Neural progenitor cell (in vitro differentiated cells): Measurements from ENCODE around the gene C17orf50. TPM values are rescaled to one million over a fixed set of nuclear protein-coding genes. Genes with fewer than 3 reads are reported as not detected.

Source experiments
- DNase-seq: peaks from one replicate; pipeline ENCODE4 v3.0.0-alpha.2; 2016; ENCODE audit warnings: low spot score
- H2AFZ ChIP-seq: fragments of 200-600 bp; sonication (generic); replicated peaks from 2 replicates; pipeline ENCODE4 v1.6.1; 2016; ENCODE audit warnings: antibody characterized with exemption
- H3F3A ChIP-seq: fragments of 200-600 bp; sonication (generic); 2 replicates; pipeline ENCODE4 v1.6.1; 2016; ENCODE audit warnings: antibody characterized with exemption, low read depth
- H3K27ac ChIP-seq: fragments of 200-600 bp; sonication (generic); 2 replicates; pipeline ENCODE4 v1.5.1; 2016; ENCODE audit warnings: mild to moderate bottlenecking
- H3K27me3 ChIP-seq: fragments of 200-600 bp; sonication (generic); 2 replicates; pipeline ENCODE4 v1.6.1; 2016; ENCODE audit warnings: mild to moderate bottlenecking, moderate library complexity
- H3K36me3 ChIP-seq: fragments of 200-600 bp; sonication (generic); 2 replicates; pipeline ENCODE4 v1.5.1; 2016
- H3K4me1 ChIP-seq: fragments of 200-600 bp; sonication (generic); 2 replicates; pipeline ENCODE4 v1.6.1; 2016; ENCODE audit warnings: mixed run types
- H3K4me2 ChIP-seq: fragments of 200-600 bp; sonication (generic); 2 replicates; pipeline ENCODE4 v1.6.1; 2016
- H3K4me3 ChIP-seq: fragments of 200-600 bp; sonication (generic); 2 replicates; pipeline ENCODE4 v1.5.1; 2016
- H3K79me2 ChIP-seq: fragments of 200-600 bp; sonication (generic); 2 replicates; pipeline ENCODE4 v1.6.1; 2016; ENCODE audit warnings: low read depth
- H3K9ac ChIP-seq: fragments of 200-600 bp; sonication (generic); 2 replicates; pipeline ENCODE4 v1.6.1; 2016
- H3K9me3 ChIP-seq: fragments of 200-600 bp; sonication (generic); 2 replicates; pipeline ENCODE4 v1.5.1; 2016; ENCODE audit warnings: low read depth
- H4K20me1 ChIP-seq: fragments of 200-600 bp; sonication (generic); 2 replicates; pipeline ENCODE4 v1.6.1; 2016; ENCODE audit warnings: low read depth
- H3K27ac Mint-ChIP-seq: 3 replicates; pipeline ENCODE4 v1.8.0; 2021; ENCODE audit warnings: mixed read lengths
- H3K27me3 Mint-ChIP-seq: 2 replicates; pipeline ENCODE4 v1.8.0; 2022; ENCODE audit warnings: low read depth, mild to moderate bottlenecking, inconsistent platforms, moderate library complexity, mixed read lengths; ENCODE audit not compliant: insufficient read depth
- H3K36me3 Mint-ChIP-seq: 3 replicates; pipeline ENCODE4 v1.8.0; 2021; ENCODE audit warnings: mixed read lengths
- H3K4me1 Mint-ChIP-seq: 3 replicates; pipeline ENCODE4 v1.8.0; 2021; ENCODE audit warnings: mixed read lengths
- H3K4me3 Mint-ChIP-seq: 3 replicates; pipeline ENCODE4 v1.8.0; 2021; ENCODE audit warnings: mild to moderate bottlenecking, moderate library complexity, mixed read lengths
- H3K9me3 Mint-ChIP-seq: 3 replicates; pipeline ENCODE4 v1.8.0; 2020; ENCODE audit warnings: mixed read lengths
- EZH2 ChIP-seq: fragments of 200-600 bp; sonication (generic); IDR thresholded peaks from 2 replicates; pipeline ENCODE4 v1.6.1; 2017; ENCODE audit warnings: antibody characterized with exemption, mild to moderate bottlenecking, moderate library complexity
- EZH2phosphoT487 ChIP-seq: fragments of 200-600 bp; sonication (generic); IDR thresholded peaks from 2 replicates; pipeline ENCODE4 v1.6.1; 2017; ENCODE audit warnings: antibody characterized with exemption
- total RNA-seq: library from RNA; depleted of rRNA; stranded (reverse); fragments of >200 nt; gene quantifications from 2 replicates; pipeline ENCODE4 v1.2.3, GENCODE V29; 2015; ENCODE audit warnings: low replicate concordance
- TF ChIP-seq, protein P1 (sequence below): fragments of 200-600 bp; sonication (generic); IDR thresholded peaks from 2 replicates; pipeline ENCODE4 v1.5.1; 2017; ENCODE audit warnings: antibody characterized with exemption, mild to moderate bottlenecking

Gene C17orf50
- total RNA-seq, 1 donor from 2014 or later = not detected

DNA sequence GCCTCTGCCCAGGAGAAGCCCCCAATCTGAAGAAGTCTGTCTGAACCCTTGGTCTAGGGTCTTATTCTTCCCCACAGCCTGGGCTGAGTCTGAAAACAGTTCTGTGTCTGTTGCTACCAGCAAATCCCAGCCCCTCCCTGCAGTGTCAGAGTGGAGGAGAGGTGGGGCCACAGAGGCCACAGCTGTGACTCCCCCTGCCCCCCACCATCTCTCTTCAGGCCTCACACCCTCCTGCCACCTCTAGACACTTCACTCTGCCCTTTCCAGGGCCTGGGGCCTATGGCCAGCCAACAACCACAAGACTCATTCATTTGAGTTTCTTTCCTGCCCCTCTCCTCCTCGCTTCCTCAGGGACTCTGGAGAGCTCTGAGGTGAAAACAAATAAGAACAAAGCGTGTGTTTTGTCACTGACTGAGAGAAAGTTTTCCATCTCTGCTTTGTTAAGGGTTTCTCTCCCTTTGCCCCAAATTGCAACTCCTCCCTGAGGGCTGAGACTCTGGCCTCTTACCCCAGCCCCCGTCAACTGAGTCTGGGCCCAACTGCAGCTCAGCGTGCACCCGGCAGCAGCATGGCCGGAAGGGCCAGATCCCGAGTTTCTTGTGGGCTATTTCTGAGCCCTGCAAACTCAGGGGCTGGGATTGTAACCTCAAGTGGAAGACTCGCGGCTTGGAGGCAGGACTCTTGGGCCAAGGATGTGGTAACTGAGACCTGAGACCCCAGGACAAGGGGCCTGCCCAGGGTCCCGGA is 13.2 kb downstream of the C17orf50 start:
- H3K4me2 ChIP-seq = peak overlapping the region; percentile 12
- peak overlapping the region; percentile 60 for H3K4me3 Mint-ChIP-seq
- peak overlapping the region; percentile 86 for H3K27ac Mint-ChIP-seq

DNA sequence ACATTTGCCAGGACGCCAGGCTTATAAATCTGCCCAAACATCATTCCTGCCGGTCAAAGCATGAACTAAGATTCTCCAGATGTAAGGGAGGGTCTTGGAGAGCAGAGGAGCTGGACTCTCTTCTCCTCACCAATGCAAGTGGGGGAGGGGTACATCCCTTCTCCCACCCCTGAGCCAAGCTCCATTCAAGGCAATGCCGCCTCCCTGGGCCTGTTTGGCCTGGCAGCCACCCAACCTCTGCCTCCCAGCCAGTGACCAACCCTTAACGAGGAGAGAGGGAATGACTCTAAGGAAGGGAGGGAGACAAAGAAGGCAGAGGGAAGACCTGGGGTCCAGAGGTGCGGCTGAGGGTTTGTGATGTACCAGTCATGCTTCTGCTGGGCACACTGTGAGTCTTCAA is 13.8 kb downstream of the C17orf50 start:
- Histone ChIP-seq H3K27ac (no peak overlapping the region), H3K79me2 (no peaks in the 10 kb centered on the region), H3F3A (peaks cover 5% of the 10 kb centered on the region), H3K4me3 (no peak overlapping the region), H2AFZ (peak overlapping the region; percentile 86), H3K4me2 (peak overlapping the region; percentile 12), H4K20me1 (no peaks in the 10 kb centered on the region), H3K9me3 (no peaks in the 10 kb centered on the region), H3K4me1 (peaks cover 30% of the 10 kb centered on the region), H3K9ac (no peak overlapping the region), H3K36me3 (no peaks in the 10 kb centered on the region), H3K27me3 (no peaks in the 10 kb centered on the region)
- H3K9me3 Mint-ChIP-seq = no peaks in the 10 kb centered on the region
- H3K27ac Mint-ChIP-seq = peak overlapping the region; percentile 25
- H3K4me3 Mint-ChIP-seq = no peak overlapping the region
- no peak for TF ChIP-seq EZH2phosphoT487
- TF ChIP-seq, protein P1, sequence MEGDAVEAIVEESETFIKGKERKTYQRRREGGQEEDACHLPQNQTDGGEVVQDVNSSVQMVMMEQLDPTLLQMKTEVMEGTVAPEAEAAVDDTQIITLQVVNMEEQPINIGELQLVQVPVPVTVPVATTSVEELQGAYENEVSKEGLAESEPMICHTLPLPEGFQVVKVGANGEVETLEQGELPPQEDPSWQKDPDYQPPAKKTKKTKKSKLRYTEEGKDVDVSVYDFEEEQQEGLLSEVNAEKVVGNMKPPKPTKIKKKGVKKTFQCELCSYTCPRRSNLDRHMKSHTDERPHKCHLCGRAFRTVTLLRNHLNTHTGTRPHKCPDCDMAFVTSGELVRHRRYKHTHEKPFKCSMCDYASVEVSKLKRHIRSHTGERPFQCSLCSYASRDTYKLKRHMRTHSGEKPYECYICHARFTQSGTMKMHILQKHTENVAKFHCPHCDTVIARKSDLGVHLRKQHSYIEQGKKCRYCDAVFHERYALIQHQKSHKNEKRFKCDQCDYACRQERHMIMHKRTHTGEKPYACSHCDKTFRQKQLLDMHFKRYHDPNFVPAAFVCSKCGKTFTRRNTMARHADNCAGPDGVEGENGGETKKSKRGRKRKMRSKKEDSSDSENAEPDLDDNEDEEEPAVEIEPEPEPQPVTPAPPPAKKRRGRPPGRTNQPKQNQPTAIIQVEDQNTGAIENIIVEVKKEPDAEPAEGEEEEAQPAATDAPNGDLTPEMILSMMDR = no peak
- peaks cover 30% of the 10 kb centered on the region for H3K4me1 Mint-ChIP-seq
- no peaks in the 10 kb centered on the region for H3K36me3 Mint-ChIP-seq
- DNase-seq = no peak
- H3K27me3 Mint-ChIP-seq = peaks cover 8% of the 10 kb centered on the region

More for the DNA sequence above, 13.2 kb downstream of the C17orf50 start:
- H3K9ac ChIP-seq = no peak overlapping the region
- no peaks in the 10 kb centered on the region for H3K36me3 ChIP-seq
- Mint-ChIP-seq H3K4me1 (peaks cover 30% of the 10 kb centered on the region), H3K36me3 (no peaks in the 10 kb centered on the region), H3K9me3 (no peaks in the 10 kb centered on the region), H3K27me3 (peaks cover 7% of the 10 kb centered on the region)
- no peak for DNase-seq
- no peaks in the 10 kb centered on the region for H4K20me1 ChIP-seq
- TF ChIP-seq EZH2phosphoT487 (no peak), EZH2 (no peak)
- TF ChIP-seq, protein P1 = no peak
- peaks cover 5% of the 10 kb centered on the region for H3F3A ChIP-seq
- no peak overlapping the region for H3K4me3 ChIP-seq
- H3K27ac ChIP-seq = no peak overlapping the region
- no peaks in the 10 kb centered on the region for H3K79me2 ChIP-seq
- H3K4me1 ChIP-seq = peaks cover 30% of the 10 kb centered on the region
- peak overlapping the region; percentile 86 for H2AFZ ChIP-seq
- H3K9me3 ChIP-seq = no peaks in the 10 kb centered on the region
- no peaks in the 10 kb centered on the region for H3K27me3 ChIP-seq

DNA sequence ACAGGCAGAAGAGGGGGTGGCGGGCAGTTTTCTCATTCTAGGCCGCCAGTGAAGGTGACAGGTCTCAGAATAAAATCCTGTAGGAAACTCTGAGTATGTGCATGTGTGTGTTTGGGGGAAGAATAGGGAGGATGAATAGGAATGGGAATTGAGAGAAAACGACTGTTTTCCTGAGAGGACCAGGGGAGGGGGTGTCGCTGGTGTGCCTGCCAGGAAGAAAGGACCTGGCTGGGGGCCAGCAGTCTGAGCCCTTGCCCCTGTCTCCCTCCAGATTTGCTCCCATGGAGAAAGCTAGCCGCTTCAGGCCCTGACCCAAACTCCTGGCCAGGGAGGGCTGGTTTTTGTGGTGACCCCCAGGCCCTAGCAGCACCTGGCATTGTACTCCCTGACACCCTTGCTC is 14.4 kb downstream of the C17orf50 start:
- DNase-seq = no peak
- H3K27me3 ChIP-seq = no peaks in the 10 kb centered on the region
- no peaks in the 10 kb centered on the region for H4K20me1 ChIP-seq
- Mint-ChIP-seq H3K27me3 (peaks cover 9% of the 10 kb centered on the region), H3K9me3 (no peaks in the 10 kb centered on the region), H3K36me3 (no peaks in the 10 kb centered on the region), H3K4me1 (peaks cover 30% of the 10 kb centered on the region), H3K4me3 (no peak overlapping the region), H3K27ac (peak overlapping the region; percentile 57)
- no peak overlapping the region for H3K4me3 ChIP-seq
- no peak for TF ChIP-seq EZH2
- TF ChIP-seq, protein P1 = no peak
- TF ChIP-seq EZH2phosphoT487 = no peak
- no peaks in the 10 kb centered on the region for H3K9me3 ChIP-seq
- no peaks in the 10 kb centered on the region for H3K36me3 ChIP-seq
- no peak overlapping the region for H3K27ac ChIP-seq
- no peak overlapping the region for H3K4me2 ChIP-seq
- H2AFZ ChIP-seq = peak overlapping the region; percentile 86
- no peaks in the 10 kb centered on the region for H3K79me2 ChIP-seq
- H3F3A ChIP-seq = peaks cover 5% of the 10 kb centered on the region
- H3K9ac ChIP-seq = no peak overlapping the region
- H3K4me1 ChIP-seq = peaks cover 30% of the 10 kb centered on the region
